SK-N-SH treated with all-trans-retinoic acid at 6 μM for 48 hours (cell line): Measurements from ENCODE around the gene KRTAP5-4.

Experiments used
- BACH2 ChIP-seq: fragments of 250-450 bp; sonication (Bioruptor Pico); IDR thresholded peaks from 2 replicates; pipeline ENCODE4 v1.9.0; 2021; ENCODE audit warnings: mild to moderate bottlenecking, borderline replicate concordance
- CREB5 ChIP-seq: fragments of 250-450 bp; sonication (Bioruptor Pico); IDR thresholded peaks from 2 replicates; pipeline ENCODE4 v1.5.1; 2020; ENCODE audit warnings: low read depth, mild to moderate bottlenecking, moderate library complexity
- POU6F1 ChIP-seq: fragments of 250-450 bp; sonication (Bioruptor Pico); IDR thresholded peaks from 2 replicates; pipeline ENCODE4 v1.8.0; 2021; ENCODE audit warnings: low read depth, mild to moderate bottlenecking, moderate library complexity, borderline replicate concordance
- PPARA ChIP-seq: fragments of 250-450 bp; sonication (Bioruptor Pico); IDR thresholded peaks from 2 replicates; pipeline ENCODE4 v1.5.0; 2020; ENCODE audit warnings: mild to moderate bottlenecking, borderline replicate concordance
- RARB ChIP-seq: fragments of 250-450 bp; sonication (Bioruptor Pico); IDR thresholded peaks from 2 replicates; pipeline ENCODE4 v1.8.0; 2021; ENCODE audit warnings: mild to moderate bottlenecking, moderate library complexity
- SNAI2 ChIP-seq: fragments of 250-450 bp; sonication (Bioruptor Pico); IDR thresholded peaks from 2 replicates; pipeline ENCODE4 v1.5.0; 2020; ENCODE audit warnings: mild to moderate bottlenecking, moderate library complexity
- TCF4 ChIP-seq: fragments of 250-450 bp; sonication (Bioruptor Pico); IDR thresholded peaks from 2 replicates; pipeline ENCODE4 v1.8.0; 2021; ENCODE audit warnings: mild to moderate bottlenecking, moderate library complexity, borderline replicate concordance
- TOX ChIP-seq: fragments of 250-450 bp; sonication (Bioruptor Pico); IDR thresholded peaks from 2 replicates; pipeline ENCODE4 v1.8.0; 2021; ENCODE audit warnings: mild to moderate bottlenecking, moderate library complexity, borderline replicate concordance
- ZC3H10 ChIP-seq: fragments of 250-450 bp; sonication (Bioruptor Pico); IDR thresholded peaks from 2 replicates; pipeline ENCODE4 v1.5.1; 2021; ENCODE audit warnings: mild to moderate bottlenecking, moderate library complexity
- ZNF565 ChIP-seq: fragments of 450-650 bp; formaldehyde crosslinking; conservative IDR thresholded peaks from 2 replicates; pipeline ENCODE4 v1.5.0; 2020; ENCODE audit warnings: low read depth, mild to moderate bottlenecking, moderate library complexity
- ZNF70 ChIP-seq: fragments of 450-650 bp; formaldehyde crosslinking; IDR thresholded peaks from 2 replicates; pipeline ENCODE4 v1.5.0; 2020; ENCODE audit warnings: mild to moderate bottlenecking, moderate library complexity

- no peak for TF ChIP-seq CREB5 (CRISPR knock-in tag)
- no peak for TF ChIP-seq TOX (CRISPR knock-in tag)
- no peak for TF ChIP-seq TCF4 (CRISPR knock-in tag)
- TF ChIP-seq SNAI2, result no peak
- no peak for TF ChIP-seq PPARA
- TF ChIP-seq ZNF70, result no peak
- no peak for TF ChIP-seq RARB (CRISPR knock-in tag)
- TF ChIP-seq ZNF565, result no peak
- no peak for TF ChIP-seq POU6F1 (CRISPR knock-in tag)
- no peak for TF ChIP-seq ZC3H10 (CRISPR knock-in tag)
- no peak for TF ChIP-seq BACH2 (CRISPR knock-in tag)
Observed at GRCh38 chr11:1636291-1636950, 14.5 kb upstream of the KRTAP5-4 start.
